ENCODE results near the gene CMTM5.

The CMTM5 gene

DNA sequence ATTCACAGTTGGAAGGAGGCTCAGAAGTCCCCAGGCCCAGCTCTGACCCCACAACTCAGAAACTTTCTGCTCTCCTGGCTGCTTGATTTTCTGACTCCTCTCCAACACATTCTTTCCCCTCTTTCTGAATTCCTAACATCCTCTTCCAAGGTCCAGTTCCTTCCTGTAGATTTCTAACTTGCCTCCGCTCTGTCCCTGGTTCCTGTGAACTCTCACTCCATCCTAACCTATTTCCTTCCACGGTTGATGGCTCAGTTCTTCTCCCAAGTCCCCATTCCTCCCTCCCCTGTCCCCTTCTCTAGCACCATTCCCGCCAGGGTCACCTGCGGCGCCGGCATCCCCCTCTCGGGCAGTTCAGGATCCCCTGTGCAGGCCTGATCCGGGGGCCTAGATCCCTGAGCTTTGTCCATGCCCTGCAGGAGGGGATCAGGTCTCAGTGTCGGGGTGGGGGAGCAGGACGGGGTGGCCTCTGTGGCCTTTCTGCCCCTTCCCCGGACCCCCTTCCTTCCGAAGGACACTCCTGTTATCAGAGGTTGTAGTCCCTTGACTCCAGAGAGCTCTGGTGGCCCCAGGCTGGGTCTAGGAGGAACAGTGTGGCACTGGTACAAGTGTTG lies 18.2 kb upstream of the CMTM5 start:
- DNase-seq, result peak; percentile 45

DNA sequence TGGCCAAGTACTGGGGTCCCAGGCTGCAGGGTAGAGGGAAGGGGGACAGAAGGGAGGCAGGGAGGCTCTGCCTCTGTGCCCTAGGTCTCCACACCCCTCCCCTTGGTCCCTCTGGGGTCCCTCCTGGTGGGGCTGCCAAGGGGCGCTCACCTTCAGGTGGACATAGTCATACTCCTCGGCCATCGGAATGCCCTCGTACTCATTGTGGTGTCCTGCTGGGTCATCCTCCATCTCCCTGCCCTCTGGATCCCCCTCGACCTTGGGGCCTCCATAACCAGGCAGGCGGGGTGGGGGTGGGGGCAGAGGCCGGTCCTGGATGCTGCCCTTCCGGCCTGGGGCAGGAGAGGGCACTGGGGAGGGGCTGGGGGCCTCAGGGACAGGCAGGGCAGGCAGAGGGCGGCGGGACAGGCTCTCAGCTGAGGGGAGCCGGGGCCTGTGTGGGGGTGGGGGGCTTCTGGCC lies 17.6 kb upstream of the CMTM5 start:
- DNase-seq, result no peak

DNA sequence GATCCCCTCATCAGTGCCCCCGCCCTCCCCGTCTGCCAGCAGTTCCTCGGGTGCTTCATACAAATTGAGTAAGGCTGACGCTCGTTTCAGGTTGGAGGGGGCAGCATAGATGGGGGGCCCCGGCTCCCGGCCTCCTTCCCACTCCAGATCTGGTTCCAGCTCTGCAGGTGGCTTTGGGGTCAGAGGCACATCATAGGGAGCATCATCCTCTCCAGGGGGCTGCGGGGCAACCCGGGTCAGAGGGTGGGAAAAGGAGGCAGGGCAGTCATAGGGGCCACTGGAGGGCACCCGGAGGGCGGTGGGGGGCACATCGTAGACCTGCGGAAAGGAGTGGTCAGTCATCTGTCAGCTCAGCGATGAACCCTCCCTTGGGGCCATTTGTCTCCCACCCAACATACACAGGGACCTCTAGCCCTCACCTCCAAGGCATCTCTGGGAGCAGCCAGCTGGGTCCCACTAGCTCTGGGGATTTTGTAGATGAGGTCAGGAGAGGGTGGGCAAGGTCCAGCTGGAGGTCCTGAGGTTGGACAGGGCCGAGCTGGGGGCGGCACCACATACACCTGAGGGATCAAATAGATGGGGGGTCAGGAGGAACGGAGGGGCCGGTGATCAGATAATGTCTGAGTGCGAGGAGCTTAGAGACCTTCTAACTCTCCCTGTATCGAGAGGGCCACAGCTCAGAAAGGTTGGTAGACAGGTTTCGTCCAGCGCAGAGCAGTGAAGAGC lies 17.0 kb upstream of the CMTM5 start:
- peak; percentile 50 for DNase-seq

DNA sequence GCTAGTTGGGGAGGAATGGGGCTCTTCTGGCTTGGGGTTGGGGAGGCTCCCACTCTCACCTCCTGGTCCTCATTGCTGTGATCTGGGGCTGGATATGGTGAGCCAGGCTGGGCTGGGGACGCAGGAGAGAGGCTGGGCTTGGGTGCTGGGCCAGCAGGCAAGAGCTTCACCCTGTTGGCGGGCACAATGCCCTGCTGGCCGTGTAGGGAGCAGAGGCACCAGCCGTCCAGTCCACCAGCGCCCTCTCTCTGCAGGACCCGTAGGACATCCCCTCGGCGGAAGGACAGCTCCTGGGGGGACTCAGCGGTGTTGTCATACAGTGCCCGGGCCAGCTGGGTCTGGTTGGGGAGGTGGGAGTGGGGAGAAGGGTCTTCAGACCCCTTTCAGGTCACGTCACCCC lies 16.4 kb upstream of the CMTM5 start:
- DNase-seq, result peak; percentile 56

DNA sequence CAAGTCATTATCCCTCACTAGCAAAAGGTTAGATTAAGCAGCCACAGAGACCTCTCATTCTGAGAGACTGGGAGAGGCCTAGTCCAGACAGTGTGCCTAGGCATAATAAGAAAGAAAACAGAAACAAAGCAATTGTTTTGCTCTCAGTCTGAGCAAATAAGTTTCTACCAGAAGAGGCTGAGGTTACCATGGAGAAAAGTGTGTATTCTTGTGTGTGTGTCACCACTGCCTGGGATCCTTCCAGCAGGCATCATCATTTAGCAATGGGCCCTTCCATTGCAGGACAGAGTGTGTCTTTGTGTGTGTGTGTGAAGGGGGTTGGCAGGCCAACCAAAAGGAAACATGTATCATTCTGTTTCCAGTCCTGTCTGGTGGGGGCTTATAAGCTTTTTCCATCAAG lies 15.5 kb upstream of the CMTM5 start:
- DNase-seq, result peak; percentile 13

DNA sequence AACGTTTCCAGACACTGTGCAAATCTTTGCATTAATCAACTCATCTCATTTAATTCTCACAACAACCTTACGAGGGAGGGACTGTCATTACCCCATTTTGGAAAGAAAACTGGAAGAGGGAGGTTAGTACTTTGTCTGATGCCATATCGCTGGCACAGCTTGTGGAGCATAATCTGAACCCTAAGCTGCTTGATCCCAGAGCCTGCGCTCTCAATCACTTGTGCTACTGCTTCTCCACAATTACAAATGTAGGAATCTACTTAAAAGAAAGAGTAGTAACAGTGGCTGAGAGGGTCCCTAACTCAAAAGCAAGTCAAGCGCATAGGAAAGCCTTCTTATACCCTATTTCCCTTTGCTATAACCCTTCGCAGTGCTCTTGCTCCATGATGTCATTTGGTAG lies 15.1 kb upstream of the CMTM5 start:
- DNase-seq, result no peak

DNA sequence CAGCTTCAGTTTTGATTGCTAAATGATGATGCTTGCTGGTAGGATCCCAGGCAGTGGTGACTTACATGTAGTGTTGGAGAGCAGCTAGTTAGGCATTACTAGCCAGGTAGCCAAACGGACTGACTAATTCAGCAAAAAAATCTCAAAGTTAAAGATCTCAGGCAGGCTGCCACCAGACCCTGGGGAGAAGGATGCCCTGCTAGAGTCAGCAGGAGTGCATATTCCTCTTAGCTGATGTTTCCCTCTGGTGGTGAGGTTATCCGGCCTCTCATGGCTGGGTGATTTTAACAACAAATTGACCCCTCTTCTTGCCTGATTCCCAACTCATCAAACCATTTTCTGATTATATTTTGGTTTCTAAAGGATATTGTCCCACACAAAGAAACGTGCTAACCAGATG lies 14.6 kb upstream of the CMTM5 start:
- DNase-seq, result peak; percentile 1

DNA sequence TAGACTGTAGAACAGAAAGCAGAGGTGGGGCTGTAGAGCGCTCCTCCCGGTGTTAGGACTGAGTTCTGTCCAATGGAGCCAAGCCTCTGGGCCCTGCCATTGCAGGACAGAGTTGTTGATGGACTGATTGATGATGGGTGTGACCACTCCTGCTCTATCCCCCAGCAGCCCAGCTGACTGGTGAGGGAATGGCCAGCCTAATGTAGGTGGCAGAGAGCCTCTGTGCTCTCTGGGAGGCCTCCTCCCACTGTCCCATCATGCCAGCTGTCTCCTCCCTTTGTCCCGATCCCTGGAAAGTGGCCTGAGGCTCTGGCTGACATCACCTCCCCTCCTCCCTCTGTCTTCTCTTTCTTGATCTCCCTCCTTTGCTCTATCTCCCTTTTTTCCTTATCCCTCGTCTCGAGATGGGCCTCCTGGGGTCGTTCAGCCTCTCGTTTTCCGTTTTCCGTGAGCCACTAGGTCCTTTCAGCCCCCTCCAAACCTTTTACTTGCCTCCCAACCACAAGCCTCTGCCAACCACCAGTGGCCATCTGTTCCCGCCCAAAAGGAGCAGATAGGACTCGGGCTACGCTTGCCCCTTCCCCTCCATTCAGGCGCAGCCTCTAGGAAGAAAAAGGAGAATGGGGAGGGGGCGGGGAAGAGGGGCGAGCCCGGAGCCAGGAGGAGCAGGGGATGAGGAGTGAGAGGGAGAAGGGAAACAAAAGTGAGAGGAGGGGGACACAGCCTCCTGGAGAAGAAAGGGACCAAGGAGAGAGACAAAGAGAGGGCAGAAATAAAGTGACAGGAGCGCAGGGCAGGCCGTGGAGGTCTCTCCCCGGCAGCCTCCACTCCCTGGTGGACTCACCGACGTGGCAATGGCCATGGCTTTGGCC lies 12.4 kb upstream of the CMTM5 start:
- no peak for DNase-seq

DNA sequence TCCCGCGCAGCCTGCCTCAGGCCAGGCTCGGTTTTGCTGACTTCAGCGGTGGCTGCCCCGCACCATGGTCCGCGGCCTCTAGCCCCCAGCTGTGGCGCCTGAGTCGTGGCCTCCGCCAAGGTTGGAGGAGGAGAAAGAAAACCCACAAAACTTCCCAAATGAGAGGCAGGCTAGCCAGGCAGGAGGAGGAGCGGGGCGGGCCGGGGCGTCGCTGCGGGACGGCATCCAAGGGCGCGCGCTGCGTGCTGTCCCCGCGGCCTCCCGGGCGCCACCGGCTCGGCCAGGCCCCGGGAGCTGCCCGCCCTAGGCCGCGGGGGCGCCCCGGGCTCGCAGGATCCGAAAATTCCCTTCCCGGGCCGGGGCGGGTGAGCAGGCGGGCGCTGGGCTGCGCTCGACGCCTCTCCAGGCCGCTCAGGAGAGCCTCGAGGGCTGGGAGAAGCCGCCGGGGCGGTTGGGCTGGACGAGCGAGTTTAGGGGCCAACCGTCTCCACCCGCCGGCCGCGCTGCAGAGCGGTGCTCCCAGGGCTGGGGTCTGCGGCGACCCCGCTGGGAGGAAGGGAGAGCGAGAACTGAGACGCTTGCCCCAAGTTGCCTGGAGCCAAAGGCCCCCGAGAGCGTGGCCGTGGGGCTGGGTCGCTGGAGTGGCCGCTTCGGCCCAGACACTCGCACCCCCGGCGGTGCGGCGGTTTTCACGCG lies 11.7 kb upstream of the CMTM5 start, which contains the start of gene EFS:
Gene EFS, minus strand, starts transcription at position 137 of the 696 bp plus-strand sequence. CDS start 147 bp downstream, outside the sequence.
- no peak for DNase-seq

DNA sequence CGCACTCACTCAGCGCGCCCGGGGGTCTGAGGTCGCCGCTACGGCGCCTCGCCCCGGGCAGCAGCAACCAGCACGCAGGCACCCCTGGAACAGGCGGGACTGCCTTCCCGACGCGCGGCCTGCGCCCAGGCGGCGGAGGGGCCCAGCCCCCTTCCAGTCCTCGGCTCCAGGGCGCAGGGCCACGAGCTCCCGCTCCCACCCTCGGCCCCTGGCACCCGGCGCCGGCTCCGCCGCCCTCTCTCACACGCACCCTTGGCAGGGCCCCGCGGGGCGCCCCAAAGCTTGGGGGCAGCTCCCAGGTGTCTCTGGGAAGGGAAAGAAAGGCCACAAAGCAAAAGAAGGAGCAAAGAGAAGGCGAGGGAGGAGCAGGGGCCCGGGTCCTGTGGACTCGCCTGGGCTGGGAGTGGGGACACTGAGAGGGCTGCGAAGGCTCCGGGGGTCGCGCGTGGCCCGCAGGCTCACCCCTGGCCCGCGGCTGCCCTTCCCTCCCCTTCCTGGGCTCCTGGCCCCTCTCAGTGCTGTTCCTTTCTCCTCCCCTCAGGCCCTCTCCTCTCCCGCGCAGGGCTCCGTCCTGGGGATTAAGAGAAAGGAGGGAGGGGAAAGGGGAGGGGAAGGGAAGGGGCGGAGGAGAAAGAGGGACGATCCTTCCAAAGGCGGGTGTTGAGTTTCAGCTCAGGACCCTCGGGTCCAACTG lies 11.0 kb upstream of the CMTM5 start:
- DNase-seq, result peak; percentile 49

DNA sequence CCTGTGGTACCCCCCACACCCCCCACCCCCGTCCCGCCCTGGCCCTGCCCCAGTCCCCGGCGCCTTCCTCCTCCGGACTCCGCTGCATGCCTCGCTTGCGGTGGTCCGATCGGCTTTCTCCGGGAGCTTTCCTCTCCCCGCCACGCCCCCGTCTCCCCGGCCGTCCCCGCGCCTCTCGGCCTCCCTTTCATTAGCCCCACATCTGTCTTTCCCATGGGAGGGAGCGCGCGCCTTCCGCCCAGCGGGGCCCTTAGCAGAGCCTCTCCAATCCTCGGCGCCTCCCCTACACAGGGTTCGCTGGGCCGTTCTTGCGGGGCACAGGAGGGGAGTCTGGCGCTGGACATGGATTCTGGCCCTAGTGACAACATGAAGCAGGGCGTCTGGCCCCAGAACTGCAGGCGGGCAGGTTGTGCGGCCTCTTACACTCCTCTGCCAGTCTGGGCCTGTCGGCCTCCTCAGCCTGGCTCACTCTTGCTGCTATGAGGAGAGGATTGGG lies 10.4 kb upstream of the CMTM5 start:
- DNase-seq, result peak; percentile 48

DNA sequence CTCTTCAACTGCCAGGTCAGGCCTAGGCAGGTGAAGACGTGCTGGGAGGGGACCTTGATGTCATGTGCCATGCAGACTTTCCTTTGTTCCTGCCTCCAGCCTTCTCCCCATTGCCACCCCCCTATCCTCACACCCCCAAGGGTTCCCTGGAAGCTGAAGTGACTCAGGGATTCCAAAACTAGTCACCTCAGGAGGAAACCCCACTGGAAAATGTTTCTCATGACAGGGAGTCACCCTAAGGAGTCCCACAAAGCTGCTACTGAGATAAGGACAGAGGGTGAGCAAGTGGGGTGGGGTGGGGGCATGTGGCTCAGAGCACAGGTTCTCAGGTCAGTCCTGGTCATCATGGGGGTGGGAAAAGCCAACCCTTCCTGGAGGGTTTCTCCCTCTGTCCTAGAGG lies 6.6 kb upstream of the CMTM5 start:
- DNase-seq, result no peak

DNA sequence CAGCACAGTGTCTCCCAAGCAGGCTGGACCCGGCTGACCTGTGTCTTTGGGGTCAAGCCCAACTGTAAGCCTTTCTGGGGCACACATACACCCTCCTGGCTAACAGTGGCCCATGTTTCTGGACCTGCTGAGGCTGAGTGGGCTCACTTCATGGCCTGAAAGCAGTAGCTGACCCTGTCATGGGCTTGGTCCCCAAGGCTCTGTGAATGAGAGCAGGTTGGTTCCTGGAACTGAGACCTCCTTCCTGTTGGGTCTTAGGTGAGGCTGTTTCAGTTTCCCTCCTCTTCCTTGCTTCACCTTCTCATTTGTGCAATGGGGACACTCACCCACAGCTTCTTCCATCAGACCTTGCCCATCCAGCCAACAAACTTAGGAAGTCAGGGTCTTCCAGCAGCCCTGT lies 5.0 kb upstream of the CMTM5 start:
- no peak for DNase-seq

DNA sequence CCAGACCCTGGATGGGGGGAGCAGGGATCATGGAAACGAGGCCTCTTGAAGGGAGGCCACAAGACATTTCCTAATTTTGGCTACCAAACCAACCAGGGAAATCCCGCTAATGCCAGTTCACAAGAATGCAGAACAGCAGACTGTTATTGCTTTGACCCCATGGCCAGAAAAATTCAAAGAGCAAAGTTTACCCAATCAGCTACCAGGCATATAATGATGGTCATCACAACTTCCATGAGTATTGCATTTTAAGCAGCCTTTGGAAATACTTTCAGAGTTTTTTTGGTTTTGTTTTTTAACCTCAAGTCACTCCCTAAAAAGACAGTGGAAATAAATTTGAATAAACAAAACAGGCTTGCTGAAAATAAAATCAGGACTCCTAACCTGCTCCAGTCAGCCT lies 4.3 kb upstream of the CMTM5 start, which contains the start of gene IL25:
Gene IL25, plus strand, starts transcription at position 301 of the 400 bp plus-strand sequence.
- no peak for DNase-seq

DNA sequence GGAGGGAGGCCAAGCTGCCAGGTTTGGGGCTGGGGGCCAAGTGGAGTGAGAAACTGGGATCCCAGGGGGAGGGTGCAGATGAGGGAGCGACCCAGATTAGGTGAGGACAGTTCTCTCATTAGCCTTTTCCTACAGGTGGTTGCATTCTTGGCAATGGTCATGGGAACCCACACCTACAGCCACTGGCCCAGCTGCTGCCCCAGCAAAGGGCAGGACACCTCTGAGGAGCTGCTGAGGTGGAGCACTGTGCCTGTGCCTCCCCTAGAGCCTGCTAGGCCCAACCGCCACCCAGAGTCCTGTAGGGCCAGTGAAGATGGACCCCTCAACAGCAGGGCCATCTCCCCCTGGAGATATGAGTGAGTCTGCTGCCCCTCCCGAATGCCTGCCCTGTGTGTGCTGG lies 3.8 kb upstream of the CMTM5 start:
- no peak for DNase-seq

DNA sequence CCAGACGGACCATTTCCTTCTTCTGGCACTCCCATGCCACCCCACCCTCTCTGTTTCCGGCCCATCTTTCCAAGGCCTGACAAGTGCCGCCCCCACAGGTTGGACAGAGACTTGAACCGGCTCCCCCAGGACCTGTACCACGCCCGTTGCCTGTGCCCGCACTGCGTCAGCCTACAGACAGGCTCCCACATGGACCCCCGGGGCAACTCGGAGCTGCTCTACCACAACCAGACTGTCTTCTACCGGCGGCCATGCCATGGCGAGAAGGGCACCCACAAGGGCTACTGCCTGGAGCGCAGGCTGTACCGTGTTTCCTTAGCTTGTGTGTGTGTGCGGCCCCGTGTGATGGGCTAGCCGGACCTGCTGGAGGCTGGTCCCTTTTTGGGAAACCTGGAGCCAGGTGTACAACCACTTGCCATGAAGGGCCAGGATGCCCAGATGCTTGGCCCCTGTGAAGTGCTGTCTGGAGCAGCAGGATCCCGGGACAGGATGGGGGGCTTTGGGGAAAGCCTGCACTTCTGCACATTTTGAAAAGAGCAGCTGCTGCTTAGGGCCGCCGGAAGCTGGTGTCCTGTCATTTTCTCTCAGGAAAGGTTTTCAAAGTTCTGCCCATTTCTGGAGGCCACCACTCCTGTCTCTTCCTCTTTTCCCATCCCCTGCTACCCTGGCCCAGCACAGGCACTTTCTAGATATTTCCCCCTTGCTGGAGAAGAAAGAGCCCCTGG lies 1.2 kb upstream of the CMTM5 start:
- DNase-seq, result no peak

DNA sequence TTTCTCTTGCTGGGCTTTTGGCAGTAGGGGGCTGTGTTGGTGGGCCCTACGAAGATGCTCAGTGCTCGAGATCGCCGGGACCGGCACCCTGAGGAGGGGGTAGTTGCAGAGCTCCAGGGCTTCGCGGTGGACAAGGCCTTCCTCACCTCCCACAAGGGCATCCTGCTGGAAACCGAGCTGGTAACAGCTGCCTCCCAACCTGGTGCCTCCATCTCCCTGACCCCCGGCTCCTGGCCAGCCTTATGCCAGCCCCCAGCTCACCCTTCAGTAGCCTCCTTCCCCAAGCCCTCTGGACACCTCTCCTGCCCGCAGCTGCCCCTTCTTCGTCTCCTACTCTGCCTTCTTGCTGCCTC lies 328 bp downstream of the CMTM5 start:
- no peak for DNase-seq

DNA sequence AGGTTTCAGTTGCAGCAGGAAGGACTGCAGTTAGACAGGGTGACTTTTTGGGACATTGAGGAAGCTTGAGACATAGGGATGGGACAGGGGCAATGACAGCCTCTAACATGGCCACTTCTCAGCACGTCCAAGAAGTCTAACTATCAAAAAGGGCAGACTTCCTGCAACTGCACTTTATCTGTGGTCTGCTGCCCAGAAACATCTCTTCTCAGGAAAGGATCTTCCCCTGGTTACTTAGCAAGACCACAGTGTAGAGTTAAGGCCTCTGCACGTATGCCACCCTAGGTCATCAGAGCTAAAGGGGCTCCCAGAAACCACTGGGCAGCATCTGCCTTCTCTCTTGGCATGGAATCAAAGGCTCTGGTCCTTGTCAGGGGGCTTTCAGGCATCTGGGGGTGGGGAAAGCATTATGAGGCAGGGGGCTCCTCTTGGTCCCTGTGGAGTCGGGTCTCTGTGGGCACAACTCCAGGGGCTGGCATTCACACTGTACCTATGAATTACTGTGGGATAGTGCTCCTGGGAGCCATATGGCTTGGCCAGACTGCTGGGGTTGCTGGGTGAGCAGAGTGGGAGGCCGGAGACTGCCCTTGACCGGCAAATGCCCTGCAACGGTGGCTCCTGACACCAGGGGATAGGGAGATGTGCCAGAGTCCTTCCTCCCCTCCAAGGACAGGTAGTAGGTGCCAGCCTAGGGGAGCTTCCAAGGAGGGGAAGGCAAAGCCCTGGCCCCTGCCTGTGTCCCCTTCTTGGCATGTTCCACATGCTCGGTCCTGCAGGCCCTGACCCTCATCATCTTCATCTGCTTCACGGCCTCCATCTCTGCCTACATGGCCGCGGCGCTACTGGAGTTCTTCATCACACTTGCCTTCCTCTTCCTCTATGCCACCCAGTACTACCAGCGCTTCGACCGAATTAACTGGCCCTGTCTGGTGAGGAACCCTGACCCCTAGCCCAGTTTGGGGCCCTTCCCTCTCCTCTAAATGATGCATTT lies 1.0 kb downstream of the CMTM5 start:
- no peak for DNase-seq

DNA sequence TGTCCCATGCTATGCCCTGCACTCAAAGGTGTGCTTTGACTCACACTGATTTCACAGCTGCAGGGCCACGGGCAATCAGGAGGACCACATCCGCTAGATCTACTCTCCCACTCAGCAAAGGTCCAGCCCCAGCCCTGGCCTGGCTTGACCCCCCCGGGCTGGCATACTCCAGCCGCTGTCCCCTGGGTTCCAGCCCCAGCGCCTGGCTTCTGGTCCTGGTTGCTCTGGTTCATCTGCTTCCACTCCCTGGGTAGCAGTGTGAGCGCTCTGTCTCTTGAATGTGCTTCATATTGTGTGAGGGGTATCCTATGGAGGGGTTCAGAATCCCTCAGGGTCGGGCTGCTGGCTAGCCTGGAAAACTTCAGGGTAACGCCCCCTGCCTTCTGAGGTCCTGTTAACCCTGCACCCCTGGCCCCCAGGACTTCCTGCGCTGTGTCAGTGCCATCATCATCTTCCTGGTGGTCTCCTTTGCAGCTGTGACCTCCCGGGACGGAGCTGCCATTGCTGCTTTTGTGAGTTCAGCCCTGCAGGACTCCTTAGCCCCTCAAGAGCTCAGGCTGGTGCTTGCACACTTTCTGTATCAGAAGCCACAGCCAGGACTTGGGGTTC lies 1.9 kb downstream of the CMTM5 start:
- DNase-seq, result no peak
